Neuron (in vitro differentiated cells): ENCODE data around the gene LAMA2.
"Not testable (repeated sequence)": the region's sequence is repeated elsewhere in the genome, so short reads cannot be mapped to it uniquely, and the experiment has no call there.

ENCODE experiments used
- H2AFZ ChIP-seq: one replicate; pipeline ENCODE4 v1.6.1; 2013; ENCODE audit warnings: low read depth, mild to moderate bottlenecking, inconsistent platforms, low read length, moderate library complexity
- H3K27me3 ChIP-seq: one replicate; pipeline ENCODE4 v1.6.1; 2013; ENCODE audit warnings: low read length; ENCODE audit not compliant: insufficient read depth
- H3K36me3 ChIP-seq: one replicate; pipeline ENCODE4 v1.6.1; 2013; ENCODE audit warnings: low read length; ENCODE audit not compliant: insufficient read depth
- H3K4me1 ChIP-seq: one replicate; pipeline ENCODE4 v1.6.1; 2013; ENCODE audit warnings: low read length; ENCODE audit not compliant: insufficient read depth
- H3K4me3 ChIP-seq: 2 replicates; pipeline ENCODE4 v1.5.1; 2013; ENCODE audit warnings: mild to moderate bottlenecking, low read length, moderate library complexity
- H3K9me3 ChIP-seq: one replicate; pipeline ENCODE4 v1.6.1; 2013; ENCODE audit warnings: low read length

Gene LAMA2

GRCh38 chr6:129172279-129172995 is 289.5 kb downstream of the LAMA2 start:
- H3K4me3 ChIP-seq, H3K9me3 ChIP-seq, H3K36me3 ChIP-seq, H3K4me1 ChIP-seq, H3K27me3 ChIP-seq, H2AFZ ChIP-seq: not testable (repeated sequence)

DNA sequence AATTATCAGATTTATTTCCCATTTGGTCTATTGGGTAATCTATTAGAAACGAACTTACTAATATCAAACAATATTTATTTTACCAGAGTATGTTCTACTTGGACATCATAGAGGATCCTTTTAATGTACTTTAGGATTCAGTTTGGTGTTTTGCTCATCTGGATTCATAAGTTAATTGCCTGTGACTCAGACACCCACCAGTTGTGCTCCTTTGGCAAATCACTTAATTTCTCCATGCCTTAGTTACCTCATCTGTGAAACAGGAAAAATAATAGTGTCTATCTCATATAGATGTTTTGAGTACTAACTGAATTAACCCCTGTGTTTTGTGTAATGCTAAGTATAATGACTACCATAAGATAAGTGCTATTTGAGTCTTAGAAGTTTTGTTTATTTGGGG is 292.1 kb downstream of the LAMA2 start:
- H3K36me3 ChIP-seq: no peaks in the 10 kb centered on the region
- no peaks in the 10 kb centered on the region for H3K4me1 ChIP-seq
- no peaks in the 10 kb centered on the region for H3K27me3 ChIP-seq
- H2AFZ ChIP-seq: no peak overlapping the region
- no peaks in the 10 kb centered on the region for H3K9me3 ChIP-seq
- no peak overlapping the region for H3K4me3 ChIP-seq

GRCh38 chr6:129177801-129178200 is 294.9 kb downstream of the LAMA2 start:
- Histone ChIP-seq H3K9me3 (no peaks in the 10 kb centered on the region), H2AFZ (no peak overlapping the region), H3K27me3 (no peaks in the 10 kb centered on the region), H3K4me1 (no peaks in the 10 kb centered on the region), H3K36me3 (no peaks in the 10 kb centered on the region), H3K4me3 (no peak overlapping the region)

GRCh38 chr6:129179283-129179682 is 296.3 kb downstream of the LAMA2 start:
- H3K4me3 ChIP-seq: no peak overlapping the region
- no peaks in the 10 kb centered on the region for H3K36me3 ChIP-seq
- no peaks in the 10 kb centered on the region for H3K27me3 ChIP-seq
- no peak overlapping the region for H2AFZ ChIP-seq
- H3K4me1 ChIP-seq: no peaks in the 10 kb centered on the region
- H3K9me3 ChIP-seq: no peaks in the 10 kb centered on the region

DNA sequence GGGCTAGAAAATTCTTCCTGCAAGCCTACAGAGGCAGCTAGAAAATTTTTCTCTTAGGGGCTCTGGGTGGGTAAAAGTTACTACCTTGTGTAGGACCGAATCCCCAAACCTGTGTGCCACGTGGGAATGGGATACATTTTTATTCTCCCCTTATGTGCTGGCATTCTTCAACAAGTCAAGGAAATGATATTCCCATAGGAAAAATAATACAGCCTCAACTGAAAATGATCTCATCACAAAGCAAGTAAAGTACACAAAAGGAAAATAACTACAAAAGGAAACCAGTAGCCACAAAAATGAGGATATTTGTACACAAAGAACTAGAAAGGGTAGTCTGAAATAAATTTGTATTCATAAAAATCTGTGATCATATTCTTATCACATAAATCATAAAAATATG is 298.1 kb downstream of the LAMA2 start:
- Histone ChIP-seq H3K27me3 (no peaks in the 10 kb centered on the region), H3K4me1 (no peaks in the 10 kb centered on the region), H2AFZ (no peak overlapping the region)

DNA sequence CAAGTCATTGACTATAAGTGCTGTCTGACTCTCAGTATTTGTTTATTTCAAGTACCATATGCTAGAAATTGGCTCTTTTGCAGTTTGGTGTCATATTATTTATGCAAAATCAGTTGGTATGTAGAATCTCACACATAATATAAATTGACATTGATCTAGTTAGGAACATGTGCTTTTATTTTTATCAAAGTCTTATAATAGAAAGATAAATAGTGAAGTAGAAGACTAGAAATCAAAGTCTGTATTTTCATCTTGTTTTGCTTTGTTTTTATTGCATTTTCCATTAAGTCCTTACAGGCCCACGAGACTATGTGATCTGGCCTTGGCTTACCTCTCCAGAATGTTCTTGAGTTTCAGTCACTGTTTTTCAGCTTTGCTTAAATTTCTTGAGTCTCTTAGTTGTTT is 300.3 kb downstream of the LAMA2 start:
- H2AFZ ChIP-seq: no peak overlapping the region
- no peaks in the 10 kb centered on the region for H3K36me3 ChIP-seq
- peaks cover 2% of the 10 kb centered on the region for H3K4me1 ChIP-seq
- no peaks in the 10 kb centered on the region for H3K27me3 ChIP-seq
- no peak overlapping the region for H3K4me3 ChIP-seq
- H3K9me3 ChIP-seq: no peaks in the 10 kb centered on the region

More for the DNA sequence above, 298.1 kb downstream of the LAMA2 start:
- Histone ChIP-seq H3K4me3 (no peak overlapping the region), H3K9me3 (no peaks in the 10 kb centered on the region), H3K36me3 (no peaks in the 10 kb centered on the region)

- no peaks in the 10 kb centered on the region for H3K27me3 ChIP-seq
- no peaks in the 10 kb centered on the region for H3K9me3 ChIP-seq
- H3K4me1 ChIP-seq: peaks cover 2% of the 10 kb centered on the region
- H3K36me3 ChIP-seq: no peaks in the 10 kb centered on the region
- H2AFZ ChIP-seq: no peak overlapping the region
- no peak overlapping the region for H3K4me3 ChIP-seq
These were observed 300.9 kb downstream of the LAMA2 start for GRCh38 chr6:129183681-129184301.

DNA sequence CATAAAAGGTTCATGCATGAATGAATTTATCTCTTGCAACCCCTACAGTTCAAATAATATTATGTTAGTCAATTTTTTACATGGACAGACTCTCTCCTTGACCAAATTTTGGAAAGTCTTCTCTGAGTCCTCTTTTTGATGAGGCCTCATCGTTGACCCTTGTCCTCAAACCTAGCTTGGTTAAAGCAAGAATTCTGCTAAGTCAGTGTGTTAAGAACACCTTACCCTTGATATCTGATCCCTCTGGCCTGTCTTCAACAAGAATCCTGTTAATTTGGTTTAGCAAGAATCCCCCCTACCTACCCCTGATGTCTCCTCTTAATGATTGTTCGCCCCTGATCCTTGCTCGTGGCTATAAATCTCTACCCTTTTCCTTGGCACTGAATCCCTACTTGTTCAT is 301.4 kb downstream of the LAMA2 start:
- H3K9me3 ChIP-seq: no peaks in the 10 kb centered on the region
- peaks cover 2% of the 10 kb centered on the region for H3K4me1 ChIP-seq
- H3K36me3 ChIP-seq: no peaks in the 10 kb centered on the region
- no peaks in the 10 kb centered on the region for H3K27me3 ChIP-seq
- H3K4me3 ChIP-seq: no peak overlapping the region
- no peak overlapping the region for H2AFZ ChIP-seq

GRCh38 chr6:129184808-129185366 is 301.9 kb downstream of the LAMA2 start:
- Histone ChIP-seq H3K27me3 (no peaks in the 10 kb centered on the region), H2AFZ (no peak overlapping the region), H3K4me1 (peaks cover 2% of the 10 kb centered on the region), H3K36me3 (no peaks in the 10 kb centered on the region), H3K4me3 (no peak overlapping the region), H3K9me3 (no peaks in the 10 kb centered on the region)

GRCh38 chr6:129186988-129187387 is 304.1 kb downstream of the LAMA2 start:
- no peaks in the 10 kb centered on the region for H3K9me3 ChIP-seq
- H3K27me3 ChIP-seq: no peaks in the 10 kb centered on the region
- no peak overlapping the region for H3K4me3 ChIP-seq
- no peaks in the 10 kb centered on the region for H3K36me3 ChIP-seq
- no peak overlapping the region for H2AFZ ChIP-seq
- peaks cover 2% of the 10 kb centered on the region for H3K4me1 ChIP-seq

- Histone ChIP-seq H3K4me1 (peaks cover 2% of the 10 kb centered on the region), H3K9me3 (no peaks in the 10 kb centered on the region), H3K4me3 (no peak overlapping the region), H3K36me3 (no peaks in the 10 kb centered on the region), H2AFZ (peak overlapping the region; percentile 36), H3K27me3 (no peaks in the 10 kb centered on the region)
These were observed 305.4 kb downstream of the LAMA2 start for GRCh38 chr6:129188306-129188705.

GRCh38 chr6:129188795-129189194 is 305.9 kb downstream of the LAMA2 start:
- Histone ChIP-seq H3K36me3 (no peaks in the 10 kb centered on the region), H3K4me1 (peaks cover 2% of the 10 kb centered on the region), H3K27me3 (no peaks in the 10 kb centered on the region), H3K4me3 (no peak overlapping the region), H2AFZ (no peak overlapping the region), H3K9me3 (no peaks in the 10 kb centered on the region)

DNA sequence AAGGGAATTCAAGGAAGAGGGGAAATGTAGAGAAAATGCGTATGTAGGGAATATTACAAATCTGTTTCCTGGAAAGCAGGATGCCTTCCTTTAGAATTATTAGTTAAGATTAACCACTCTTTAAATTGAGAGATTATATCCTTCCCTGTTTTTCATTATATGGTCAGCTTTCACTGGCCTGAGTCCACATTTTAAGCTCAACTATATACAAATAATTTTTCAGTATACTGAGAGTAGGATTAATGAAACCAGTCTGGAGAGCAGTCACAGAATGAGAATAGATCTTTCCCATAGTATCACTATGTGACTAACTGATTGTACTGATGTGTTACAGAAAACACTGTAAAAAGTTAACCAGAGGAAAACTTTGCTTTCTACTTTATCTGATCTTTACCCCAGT is 306.3 kb downstream of the LAMA2 start:
- Histone ChIP-seq H3K36me3 (no peaks in the 10 kb centered on the region), H3K4me1 (peaks cover 2% of the 10 kb centered on the region), H3K27me3 (no peaks in the 10 kb centered on the region), H3K4me3 (no peak overlapping the region), H2AFZ (no peak overlapping the region), H3K9me3 (no peaks in the 10 kb centered on the region)
